WTC11 (cell line): Measurements from ENCODE around the gene UFSP2.

Source experiments
- E2F1 ChIP-seq: sonication (generic); formaldehyde crosslinking; IDR thresholded peaks from 2 replicates; pipeline ENCODE4 v1.8.0; 2022; ENCODE audit warnings: mild to moderate bottlenecking, missing genetic modification reagents
- FOXJ3 ChIP-seq: sonication (generic); formaldehyde crosslinking; IDR thresholded peaks from 2 replicates; pipeline ENCODE4 v1.9.0; 2021; ENCODE audit warnings: missing genetic modification reagents, mild to moderate bottlenecking, borderline replicate concordance
- TF ChIP-seq, protein P1 (sequence below): fragments of 200-600 bp; IDR thresholded peaks from 2 replicates; pipeline ENCODE4 v1.8.0; 2022; ENCODE audit warnings: antibody characterized with exemption
- TF ChIP-seq, protein P2 (sequence below): sonication (generic); formaldehyde crosslinking; IDR thresholded peaks from 2 replicates; pipeline ENCODE4 v1.8.0; 2022; ENCODE audit warnings: mild to moderate bottlenecking, missing genetic modification reagents
- TF ChIP-seq, protein P3 (sequence below): sonication (generic); formaldehyde crosslinking; IDR thresholded peaks from 2 replicates; pipeline ENCODE4 v1.8.1; 2022; ENCODE audit warnings: mild to moderate bottlenecking, moderate library complexity, missing genetic modification reagents
- TF ChIP-seq, protein P4 (sequence below): sonication (generic); formaldehyde crosslinking; IDR thresholded peaks from 2 replicates; pipeline ENCODE4 v1.8.1; 2022; ENCODE audit warnings: low read depth, mild to moderate bottlenecking, moderate library complexity, missing genetic modification reagents, borderline replicate concordance

GRCh38 chr4:185363251-185363650 is 62.5 kb downstream of the UFSP2 start:
- TF ChIP-seq, protein P1, sequence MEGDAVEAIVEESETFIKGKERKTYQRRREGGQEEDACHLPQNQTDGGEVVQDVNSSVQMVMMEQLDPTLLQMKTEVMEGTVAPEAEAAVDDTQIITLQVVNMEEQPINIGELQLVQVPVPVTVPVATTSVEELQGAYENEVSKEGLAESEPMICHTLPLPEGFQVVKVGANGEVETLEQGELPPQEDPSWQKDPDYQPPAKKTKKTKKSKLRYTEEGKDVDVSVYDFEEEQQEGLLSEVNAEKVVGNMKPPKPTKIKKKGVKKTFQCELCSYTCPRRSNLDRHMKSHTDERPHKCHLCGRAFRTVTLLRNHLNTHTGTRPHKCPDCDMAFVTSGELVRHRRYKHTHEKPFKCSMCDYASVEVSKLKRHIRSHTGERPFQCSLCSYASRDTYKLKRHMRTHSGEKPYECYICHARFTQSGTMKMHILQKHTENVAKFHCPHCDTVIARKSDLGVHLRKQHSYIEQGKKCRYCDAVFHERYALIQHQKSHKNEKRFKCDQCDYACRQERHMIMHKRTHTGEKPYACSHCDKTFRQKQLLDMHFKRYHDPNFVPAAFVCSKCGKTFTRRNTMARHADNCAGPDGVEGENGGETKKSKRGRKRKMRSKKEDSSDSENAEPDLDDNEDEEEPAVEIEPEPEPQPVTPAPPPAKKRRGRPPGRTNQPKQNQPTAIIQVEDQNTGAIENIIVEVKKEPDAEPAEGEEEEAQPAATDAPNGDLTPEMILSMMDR, result no peak
- TF ChIP-seq, protein P2, sequence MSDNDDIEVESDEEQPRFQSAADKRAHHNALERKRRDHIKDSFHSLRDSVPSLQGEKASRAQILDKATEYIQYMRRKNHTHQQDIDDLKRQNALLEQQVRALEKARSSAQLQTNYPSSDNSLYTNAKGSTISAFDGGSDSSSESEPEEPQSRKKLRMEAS (CRISPR knock-in tag), result no peak
- TF ChIP-seq E2F1 (no peak), FOXJ3 (CRISPR knock-in tag) (no peak)
- TF ChIP-seq, protein P3, sequence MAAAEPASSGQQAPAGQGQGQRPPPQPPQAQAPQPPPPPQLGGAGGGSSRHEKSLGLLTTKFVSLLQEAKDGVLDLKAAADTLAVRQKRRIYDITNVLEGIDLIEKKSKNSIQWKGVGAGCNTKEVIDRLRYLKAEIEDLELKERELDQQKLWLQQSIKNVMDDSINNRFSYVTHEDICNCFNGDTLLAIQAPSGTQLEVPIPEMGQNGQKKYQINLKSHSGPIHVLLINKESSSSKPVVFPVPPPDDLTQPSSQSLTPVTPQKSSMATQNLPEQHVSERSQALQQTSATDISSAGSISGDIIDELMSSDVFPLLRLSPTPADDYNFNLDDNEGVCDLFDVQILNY, result no peak
- TF ChIP-seq, protein P4, sequence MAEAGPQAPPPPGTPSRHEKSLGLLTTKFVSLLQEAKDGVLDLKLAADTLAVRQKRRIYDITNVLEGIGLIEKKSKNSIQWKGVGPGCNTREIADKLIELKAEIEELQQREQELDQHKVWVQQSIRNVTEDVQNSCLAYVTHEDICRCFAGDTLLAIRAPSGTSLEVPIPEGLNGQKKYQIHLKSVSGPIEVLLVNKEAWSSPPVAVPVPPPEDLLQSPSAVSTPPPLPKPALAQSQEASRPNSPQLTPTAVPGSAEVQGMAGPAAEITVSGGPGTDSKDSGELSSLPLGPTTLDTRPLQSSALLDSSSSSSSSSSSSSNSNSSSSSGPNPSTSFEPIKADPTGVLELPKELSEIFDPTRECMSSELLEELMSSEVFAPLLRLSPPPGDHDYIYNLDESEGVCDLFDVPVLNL, result no peak
